Erythroblast (primary cell): Measurements from ENCODE around the gene ENOX2.

Experiments
- DNase-seq, 2 experiments: peaks; one replicate each; lab custom pipeline; 2025; lab: John Stamatoyannopoulos, UW
- GATA1 ChIP-seq: IDR thresholded peaks from 2 replicates; pipeline ENCODE4 v1.6.1; 2011; ENCODE audit warnings: low read depth, mild to moderate bottlenecking, control low read depth, low read length, moderate library complexity
- POLR2A ChIP-seq: IDR thresholded peaks from 2 replicates; pipeline ENCODE4 v1.6.1; 2011; ENCODE audit warnings: mild to moderate bottlenecking, low read length

ENOX2 gene

GRCh38 chrX:130669233-130669632 is 233.8 kb downstream of the ENOX2 start:
- TF ChIP-seq POLR2A (no peak), GATA1 (no peak)
- DNase-seq: no peak

- DNase-seq: no peak
- TF ChIP-seq GATA1: no peak
- TF ChIP-seq POLR2A: no peak
These were observed 237.7 kb downstream of the ENOX2 start for GRCh38 chrX:130665263-130665662.

- no peak for DNase-seq
- TF ChIP-seq POLR2A (no peak), GATA1 (no peak)
These were observed 244.7 kb downstream of the ENOX2 start for GRCh38 chrX:130658310-130658709.

- TF ChIP-seq GATA1 (no peak), POLR2A (no peak)
- DNase-seq: no peak
These were observed 248.5 kb downstream of the ENOX2 start for GRCh38 chrX:130654409-130654950.

GRCh38 chrX:130652824-130653578 is 250.0 kb downstream of the ENOX2 start:
- TF ChIP-seq GATA1 (no peak), POLR2A (no peak)
- DNase-seq: no peak

GRCh38 chrX:130649738-130650137 is 253.3 kb downstream of the ENOX2 start:
- TF ChIP-seq POLR2A (no peak), GATA1 (no peak)
- no peak for DNase-seq

- DNase-seq: no peak
- no peak for TF ChIP-seq GATA1
- TF ChIP-seq POLR2A: no peak
These were observed 255.5 kb downstream of the ENOX2 start for GRCh38 chrX:130647468-130647867.

- TF ChIP-seq GATA1: no peak
- TF ChIP-seq POLR2A: no peak
- no peak for DNase-seq
These were observed 256.9 kb downstream of the ENOX2 start for GRCh38 chrX:130645955-130646583.

GRCh38 chrX:130637591-130637990 is 265.4 kb downstream of the ENOX2 start:
- TF ChIP-seq POLR2A: no peak
- no peak for TF ChIP-seq GATA1
- no peak for DNase-seq

- no peak for TF ChIP-seq POLR2A
- no peak for TF ChIP-seq GATA1
- no peak for DNase-seq
These were observed 266.7 kb downstream of the ENOX2 start for GRCh38 chrX:130636277-130636676.

GRCh38 chrX:130631011-130631410 is 272.0 kb downstream of the ENOX2 start:
- no peak for TF ChIP-seq GATA1
- TF ChIP-seq POLR2A: no peak
- DNase-seq: no peak

- DNase-seq: no peak
- TF ChIP-seq GATA1 (no peak), POLR2A (no peak)
These were observed 274.5 kb downstream of the ENOX2 start for GRCh38 chrX:130628516-130628915.

GRCh38 chrX:130626521-130626920 is 276.5 kb downstream of the ENOX2 start:
- no peak for DNase-seq
- TF ChIP-seq POLR2A (no peak), GATA1 (no peak)

GRCh38 chrX:130625386-130625785 is 277.6 kb downstream of the ENOX2 start:
- no peak for DNase-seq

More at GRCh38 chrX:130625386-130625785, 277.6 kb downstream of the ENOX2 start:
- no peak for TF ChIP-seq GATA1
- no peak for TF ChIP-seq POLR2A
